Esophagus muscularis mucosa (tissue), 4 donors: Measurements from ENCODE around the gene PCDHB10. TPM values are rescaled to one million over a fixed set of nuclear protein-coding genes. Genes with fewer than 3 reads are reported as not detected.
"Not testable (repeated sequence)": the region's sequence is repeated elsewhere in the genome, so short reads cannot be mapped to it uniquely, and the experiment has no call there.

ENCODE experiments used
- DNase-seq: peaks from one replicate; pipeline ENCODE4 v3.0.0-alpha.2; 2017; ENCODE audit errors: extremely low spot score
- H3K27ac ChIP-seq, 4 donors: fragments of 200-600 bp; sonication (generic); replicated peaks in 1 of 4; 1 replicate in 3 of 4; 2 replicates in 1 of 4; pipeline ENCODE4 v1.5.1; 2016 to 2019; ENCODE audit warnings: mild to moderate bottlenecking in 1 of 4
- H3K27me3 ChIP-seq, 4 donors: fragments of 200-600 bp; sonication (generic); one replicate each; pipeline versions ENCODE4 v1.5.1 to v1.6.0; 2016 to 2019
- H3K36me3 ChIP-seq, 4 donors: fragments of 200-600 bp; sonication (generic); one replicate each; pipeline ENCODE4 v1.5.1; 2016 to 2019
- H3K4me1 ChIP-seq, 4 donors: fragments of 200-600 bp; sonication (generic); one replicate each; pipeline ENCODE4 v1.5.1; 2016 to 2019
- H3K4me3 ChIP-seq, 4 donors: fragments of 200-600 bp; sonication (generic); 1 replicate in 2 of 4; 2 replicates in 2 of 4; pipeline ENCODE4 v1.5.1; 2016 to 2019; ENCODE audit warnings: mild to moderate bottlenecking in 4 of 4, moderate library complexity in 1 of 4
- H3K9me3 ChIP-seq, 4 donors: fragments of 200-600 bp; sonication (generic); 1 replicate in 3 of 4; 2 replicates in 1 of 4; pipeline ENCODE4 v1.5.1; 2016 to 2019
- EP300 ChIP-seq: sonication (generic); formaldehyde crosslinking; IDR thresholded peaks from one replicate; pipeline ENCODE4 v1.6.1; 2017; ENCODE audit warnings: antibody characterized with exemption
- POLR2A ChIP-seq: fragments of 450-650 bp; IDR thresholded peaks from one replicate; pipeline ENCODE4 v1.6.1; 2017; ENCODE audit warnings: antibody characterized with exemption, moderate library complexity, mild to moderate bottlenecking, low read depth
- POLR2AphosphoS5 ChIP-seq, 2 donors: sonication (generic); formaldehyde crosslinking; IDR thresholded peaks; one replicate each; pipeline ENCODE4 v1.6.1; 2017; ENCODE audit warnings: antibody characterized with exemption in 2 of 2
- WGBS: methylation state at CpG from one replicate; pipeline ENCODE4 v1.1.5; 2018; 5-methylcytosine and 5-hydroxymethylcytosine counted together
- intact Hi-C: fragments of 100-400 bp; cut with DNase I; formaldehyde crosslinking; loops from one replicate; pipeline ENCODE4 v1.15.1; 2023
- total RNA-seq, 4 donors: library from RNA; depleted of rRNA; stranded (reverse); fragments of >200 nt; gene quantifications; one replicate each; pipeline versions ENCODE4 v1.1.0 to v1.2.1, GENCODE V29; 2016
- TF ChIP-seq, protein P1 (sequence below), 3 experiments: fragments of 200-600 bp in 2 of 3; fragments of 450-650 bp in 1 of 3; sonication (generic) in 2 of 3; IDR thresholded peaks; one replicate each; pipeline ENCODE4 v1.5.1; 2017 to 2019; ENCODE audit warnings: antibody characterized with exemption in 3 of 3, mild to moderate bottlenecking in 2 of 3, moderate library complexity in 1 of 3

PCDHB10 gene
- total RNA-seq, 4 donors from 2014 or later = 3.3 to 7.9 (median 4.9) TPM

DNA sequence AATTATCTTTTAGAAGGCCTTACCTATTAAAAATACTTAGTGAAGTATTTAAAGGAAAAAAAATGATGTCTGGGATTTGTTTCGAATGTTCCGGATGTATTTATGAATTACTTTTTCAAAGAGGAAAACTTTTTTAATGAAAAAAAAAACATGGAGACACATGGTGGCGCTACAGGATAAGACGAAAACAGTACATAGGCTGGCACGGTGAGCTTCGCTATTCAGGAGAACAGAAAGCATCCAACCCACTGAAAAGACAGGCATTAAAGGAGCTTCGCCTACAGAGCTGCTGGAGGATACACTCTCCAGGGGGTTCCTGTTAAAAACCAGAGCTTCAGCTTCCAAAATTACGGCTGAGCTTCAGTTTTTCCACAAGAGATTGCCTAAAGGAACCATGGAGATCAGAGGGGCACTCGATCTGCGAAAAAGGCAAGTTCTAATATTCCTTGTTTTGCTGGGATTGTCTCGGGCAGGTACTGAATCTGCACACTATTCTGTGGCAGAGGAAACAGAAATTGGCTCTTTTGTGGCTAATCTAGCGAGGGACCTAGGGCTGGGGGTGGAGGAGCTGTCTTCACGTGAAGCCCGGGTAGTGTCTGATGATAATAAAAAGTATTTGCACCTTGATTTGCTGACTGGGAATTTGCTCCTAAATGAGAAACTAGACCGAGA is 31.1 kb downstream of the PCDHB10 start, which contains the start of gene PCDHB14:
TSS of gene PCDHB14 (plus strand) at position 232 of the 672 bp plus-strand sequence. CDS start at position 395, 163 bp downstream.
- H3K36me3 ChIP-seq = peaks cover 0 to 7% (median 2%) of the 10 kb centered on the region in 4 donors
- peaks cover 0 to 96% (median 95%) of the 10 kb centered on the region in 4 donors for H3K9me3 ChIP-seq
- no peaks in the 10 kb centered on the region for H3K27me3 ChIP-seq
- no peaks in the 10 kb centered on the region for H3K4me1 ChIP-seq
- TF ChIP-seq POLR2AphosphoS5 (IDR thresholded peaks at IDR 0.05) (no peak), POLR2A (no peak), EP300 (no peak)
- TF ChIP-seq, protein P1, sequence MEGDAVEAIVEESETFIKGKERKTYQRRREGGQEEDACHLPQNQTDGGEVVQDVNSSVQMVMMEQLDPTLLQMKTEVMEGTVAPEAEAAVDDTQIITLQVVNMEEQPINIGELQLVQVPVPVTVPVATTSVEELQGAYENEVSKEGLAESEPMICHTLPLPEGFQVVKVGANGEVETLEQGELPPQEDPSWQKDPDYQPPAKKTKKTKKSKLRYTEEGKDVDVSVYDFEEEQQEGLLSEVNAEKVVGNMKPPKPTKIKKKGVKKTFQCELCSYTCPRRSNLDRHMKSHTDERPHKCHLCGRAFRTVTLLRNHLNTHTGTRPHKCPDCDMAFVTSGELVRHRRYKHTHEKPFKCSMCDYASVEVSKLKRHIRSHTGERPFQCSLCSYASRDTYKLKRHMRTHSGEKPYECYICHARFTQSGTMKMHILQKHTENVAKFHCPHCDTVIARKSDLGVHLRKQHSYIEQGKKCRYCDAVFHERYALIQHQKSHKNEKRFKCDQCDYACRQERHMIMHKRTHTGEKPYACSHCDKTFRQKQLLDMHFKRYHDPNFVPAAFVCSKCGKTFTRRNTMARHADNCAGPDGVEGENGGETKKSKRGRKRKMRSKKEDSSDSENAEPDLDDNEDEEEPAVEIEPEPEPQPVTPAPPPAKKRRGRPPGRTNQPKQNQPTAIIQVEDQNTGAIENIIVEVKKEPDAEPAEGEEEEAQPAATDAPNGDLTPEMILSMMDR (IDR thresholded peaks at IDR 0.05) = peak in 1 of 3 experiments; percentile 16
- H3K27ac ChIP-seq = peak within 1 kb of the TSS in 1 of 4 donors; percentile 20
- H3K4me3 ChIP-seq = peak within 1 kb of the TSS; percentile 27 to 44 (median 37)
- WGBS = 29% methylated on average over 15 of the region's 15 CpGs
- intact Hi-C loops = no loop called here
- DNase-seq = no peak

DNA sequence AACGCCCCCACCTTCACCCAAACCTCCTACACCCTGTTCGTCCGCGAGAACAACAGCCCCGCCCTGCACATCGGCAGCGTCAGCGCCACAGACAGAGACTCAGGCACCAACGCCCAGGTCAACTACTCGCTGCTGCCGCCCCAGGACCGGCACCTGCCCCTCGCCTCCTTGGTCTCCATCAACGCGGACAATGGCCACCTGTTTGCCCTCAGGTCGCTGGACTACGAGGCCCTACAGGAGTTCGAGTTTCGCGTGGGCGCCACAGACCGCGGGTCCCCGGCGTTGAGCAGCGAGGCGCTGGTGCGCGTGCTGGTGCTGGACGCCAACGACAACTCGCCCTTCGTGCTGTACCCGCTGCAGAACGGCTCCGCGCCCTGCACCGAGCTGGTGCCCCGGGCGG is 32.7 kb downstream of the PCDHB10 start:
- DNase-seq, H3K27ac ChIP-seq, H3K36me3 ChIP-seq, H3K4me1 ChIP-seq, H3K27me3 ChIP-seq, H3K4me3 ChIP-seq, intact Hi-C loops: not testable (repeated sequence)
- WGBS = 13% methylated on average over 4 of the region's 40 CpGs
- H3K9me3 ChIP-seq = peaks cover 0 to 92% (median 89%) of the 10 kb centered on the region in 4 donors

- H3K27me3 ChIP-seq, H3K4me1 ChIP-seq, intact Hi-C loops, H3K36me3 ChIP-seq, H3K4me3 ChIP-seq, H3K27ac ChIP-seq, DNase-seq: not testable (repeated sequence)
- H3K9me3 ChIP-seq = peaks cover 0 to 91% (median 85%) of the 10 kb centered on the region in 4 donors
- WGBS = 19% methylated on average over 20 of the region's 30 CpGs
These were observed 33.3 kb downstream of the PCDHB10 start for GRCh38 chr5:141225421-141225820.

DNA sequence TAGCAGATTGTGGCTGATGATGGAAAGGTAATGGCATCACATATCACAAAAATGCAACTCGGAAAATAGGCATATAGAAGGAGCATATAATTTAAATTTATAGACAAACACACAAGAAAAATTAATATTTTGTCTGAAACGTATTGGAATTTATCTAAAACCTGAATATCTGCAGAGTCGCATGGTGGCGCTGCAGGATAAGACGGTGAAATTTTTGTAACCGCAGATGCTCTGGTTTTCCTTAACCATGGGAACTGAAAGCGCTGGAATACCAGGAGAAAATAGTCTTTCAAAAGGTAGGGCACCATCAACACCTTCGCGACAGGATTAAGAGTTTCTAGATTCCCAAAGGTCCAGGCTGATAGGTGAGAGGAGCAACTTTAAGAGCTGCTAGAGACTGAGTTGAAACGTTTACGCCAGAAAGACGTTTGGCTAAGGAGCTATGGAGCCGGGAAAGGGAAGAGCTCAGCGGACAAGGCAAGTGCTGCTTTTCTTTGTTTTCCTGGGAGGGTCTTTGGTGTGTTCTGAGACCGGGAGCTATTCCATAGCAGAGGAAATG is 42.0 kb downstream of the PCDHB10 start:
- Histone ChIP-seq H3K9me3 (peaks cover 3 to 94% (median 83%) of the 10 kb centered on the region in 4 donors), H3K36me3 (peaks cover 0 to 5% (median 0%) of the 10 kb centered on the region in 4 donors), H3K4me3 (peak overlapping the region; percentile 24 to 37 (median 34)), H3K27ac (no peak overlapping the region), H3K4me1 (no peaks in the 10 kb centered on the region), H3K27me3 (peaks cover 0 to 8% (median 0%) of the 10 kb centered on the region in 4 donors)
- TF ChIP-seq, protein P1 (IDR thresholded peaks at IDR 0.05) = peak in 1 of 3 experiments; percentile 25
- TF ChIP-seq POLR2A (no peak), EP300 (no peak), POLR2AphosphoS5 (IDR thresholded peaks at IDR 0.05) (no peak)
- intact Hi-C loops = no loop called here
- DNase-seq = no peak
- 8% methylated on average over 15 of the region's 15 CpGs for WGBS

GRCh38 chr5:141235922-141236321 is 43.8 kb downstream of the PCDHB10 start:
- H3K36me3 ChIP-seq, H3K4me3 ChIP-seq, H3K27me3 ChIP-seq, H3K27ac ChIP-seq, intact Hi-C loops, H3K4me1 ChIP-seq, DNase-seq: not testable (repeated sequence)
- H3K9me3 ChIP-seq = peaks cover 3 to 100% (median 93%) of the 10 kb centered on the region in 4 donors
- 18% methylated on average over 18 of the region's 40 CpGs for WGBS

- Histone ChIP-seq H3K4me3 (no peak overlapping the region), H3K9me3 (peaks cover 10 to 100% (median 94%) of the 10 kb centered on the region in 4 donors), H3K36me3 (peaks cover 0 to 5% (median 0%) of the 10 kb centered on the region in 4 donors), H3K27me3 (peaks cover 0 to 16% (median 0%) of the 10 kb centered on the region in 4 donors), H3K27ac (no peak overlapping the region), H3K4me1 (no peaks in the 10 kb centered on the region)
- intact Hi-C loops = no loop called here
- DNase-seq = no peak
- 23% methylated on average over 19 of the region's 32 CpGs for WGBS
- TF ChIP-seq, protein P1 (IDR thresholded peaks at IDR 0.05) = no peak
- TF ChIP-seq POLR2A = no peak
- TF ChIP-seq EP300 = no peak
- no peak for TF ChIP-seq POLR2AphosphoS5 (IDR thresholded peaks at IDR 0.05)
These were observed 44.6 kb downstream of the PCDHB10 start for GRCh38 chr5:141236516-141237313.
